Hematopoietic multipotent progenitor cell treated with erythropoietin and hydrocortisone succinate and interleukin-3 and kit ligand, for 4 days (in vitro differentiated cells): ENCODE measurements around the gene KLKB1.
"Not testable (repeated sequence)": the region's sequence is repeated elsewhere in the genome, so short reads cannot be mapped to it uniquely, and the experiment has no call there.

Source experiments
- DNase-seq: peaks from one replicate; pipeline ENCODE4 v3.0.0-alpha.2; 2015

KLKB1 gene

DNA sequence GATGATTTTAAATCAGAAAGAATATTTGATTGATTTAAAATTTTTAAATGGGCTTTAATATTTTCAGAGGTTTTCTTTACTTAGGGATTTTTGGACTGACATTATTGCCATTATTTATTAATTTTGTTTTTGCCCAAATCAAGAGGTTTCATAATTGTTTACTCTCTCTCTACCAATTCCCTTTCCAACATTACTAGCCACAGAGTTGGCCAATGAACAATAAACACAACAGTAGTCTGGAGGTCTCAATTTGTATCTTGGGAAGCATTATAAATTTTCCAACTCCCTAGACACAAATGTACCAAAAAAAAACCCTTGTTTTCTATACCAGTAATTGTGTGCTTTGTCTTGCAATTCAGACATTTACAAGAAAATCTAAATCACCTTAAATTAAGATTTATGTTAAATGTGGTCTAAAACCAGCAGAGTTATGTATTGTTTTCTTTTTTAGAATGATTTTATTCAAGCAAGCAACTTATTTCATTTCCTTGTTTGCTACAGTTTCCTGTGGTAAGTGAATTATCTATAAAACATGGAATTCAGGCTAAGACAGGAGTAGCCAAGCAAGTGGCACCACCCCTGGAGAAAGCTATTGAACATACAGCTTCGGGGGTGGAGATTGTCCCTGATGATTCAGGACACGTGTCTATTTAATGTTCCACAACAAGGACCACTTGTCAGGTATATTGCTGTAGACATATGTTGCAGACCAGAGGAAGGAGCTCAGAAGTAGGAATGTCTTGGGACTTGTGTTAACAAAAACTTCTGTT lies 622 bp downstream of the KLKB1 start:
- no peak for DNase-seq

DNA sequence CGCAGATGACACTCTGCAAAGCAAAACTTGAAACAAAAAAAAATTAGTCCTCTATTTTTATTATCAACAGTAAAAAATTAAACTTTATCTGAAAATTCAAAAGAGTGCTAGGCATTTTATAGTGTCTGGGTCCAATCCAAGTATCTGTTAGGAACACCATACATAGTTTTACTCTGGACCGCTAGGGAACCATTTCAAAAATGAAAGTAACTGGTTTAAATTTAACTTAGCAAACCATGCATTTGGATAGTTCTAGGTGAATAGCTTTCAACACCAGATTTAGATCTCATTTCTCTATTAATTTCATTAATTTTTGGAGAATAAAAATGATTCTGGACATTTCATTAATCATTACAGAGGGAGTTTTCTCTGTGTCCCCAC lies 1.2 kb downstream of the KLKB1 start:
- no peak for DNase-seq

DNA sequence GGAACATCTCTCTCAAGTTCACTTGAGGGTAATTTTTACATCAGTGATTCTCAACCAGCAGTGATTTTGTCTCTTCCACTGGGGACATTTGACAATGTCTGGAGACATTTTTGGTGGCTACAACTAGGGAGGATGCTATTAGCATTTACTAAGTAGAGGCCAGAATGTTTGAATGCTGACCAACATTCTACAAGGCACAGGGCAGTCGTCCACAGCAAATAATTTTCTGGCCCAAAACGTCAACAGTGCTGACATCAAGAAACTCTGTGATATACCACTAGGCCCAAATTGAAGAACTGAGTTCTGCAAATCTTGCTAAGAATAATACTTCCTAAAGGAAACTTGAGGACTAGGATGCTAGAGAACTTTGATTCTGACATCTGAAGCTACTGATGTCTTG lies 7.1 kb downstream of the KLKB1 start:
- DNase-seq = no peak

DNA sequence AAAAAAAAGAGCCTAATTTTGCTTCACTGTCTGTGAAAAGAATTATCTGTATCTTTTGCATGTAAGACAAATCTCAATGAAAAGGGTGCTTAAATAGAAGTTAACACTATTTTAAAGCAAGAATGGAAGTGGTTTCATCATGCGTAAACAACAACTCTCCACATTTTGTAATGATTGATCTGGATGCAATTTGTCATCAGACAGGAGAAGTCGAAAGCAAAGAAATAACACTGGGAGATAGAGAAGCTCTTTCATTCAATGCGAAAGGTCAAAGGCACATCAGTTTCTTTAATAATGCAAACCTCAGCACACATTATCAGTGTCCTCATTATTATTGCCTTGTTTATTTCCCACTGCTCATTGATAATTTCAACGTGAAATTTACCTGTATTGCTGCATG lies 8.8 kb downstream of the KLKB1 start:
- DNase-seq = no peak

DNA sequence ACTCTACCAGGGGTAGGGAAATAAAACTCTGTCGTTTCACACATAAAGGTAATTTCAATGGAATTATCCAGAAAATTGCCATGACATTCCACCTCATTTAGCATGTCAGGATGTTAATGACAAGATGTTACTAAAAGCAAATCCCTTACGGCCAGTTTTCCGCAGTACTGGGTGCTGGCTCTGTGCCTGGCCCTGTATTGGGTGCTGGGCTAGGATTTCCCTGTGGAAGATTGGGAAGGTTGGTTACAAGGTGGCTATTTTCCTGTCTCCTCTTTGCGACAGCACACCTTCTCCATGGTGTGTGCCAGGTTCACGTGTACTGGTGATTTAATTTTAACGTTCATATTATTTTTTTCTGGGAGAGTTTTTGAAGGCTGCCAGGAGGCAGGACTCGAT lies 13.1 kb downstream of the KLKB1 start:
- DNase-seq = no peak

DNA sequence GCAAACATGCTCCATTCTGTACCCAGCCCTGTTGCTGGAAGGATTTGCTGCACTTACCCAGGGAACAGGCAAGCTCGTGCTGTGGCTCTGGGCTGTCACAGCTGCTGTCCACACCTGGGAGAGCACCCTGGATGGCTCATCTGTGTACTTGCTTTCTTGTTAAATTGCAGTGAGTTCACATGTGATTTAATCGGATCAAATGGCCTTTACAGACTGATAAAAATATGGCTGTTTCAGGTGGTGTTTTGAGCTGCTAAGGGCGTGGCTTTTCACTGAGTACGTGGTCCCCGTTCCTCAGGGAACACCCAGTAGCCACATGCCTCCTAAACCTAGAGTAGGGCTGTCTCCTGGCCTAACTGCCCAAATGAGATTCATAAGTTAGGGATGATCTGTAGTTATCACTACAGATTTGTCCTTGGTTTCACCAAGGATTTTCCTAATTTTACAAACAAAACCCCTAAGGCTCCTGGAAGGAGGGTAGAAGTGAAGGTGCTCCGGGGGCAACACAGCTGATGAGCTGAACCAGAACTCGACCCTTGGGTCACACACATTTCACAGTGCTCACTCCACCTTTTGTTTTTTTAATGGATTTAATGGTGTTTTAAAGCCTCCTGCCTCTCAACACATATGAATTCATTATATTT lies 13.7 kb downstream of the KLKB1 start:
- no peak for DNase-seq

DNA sequence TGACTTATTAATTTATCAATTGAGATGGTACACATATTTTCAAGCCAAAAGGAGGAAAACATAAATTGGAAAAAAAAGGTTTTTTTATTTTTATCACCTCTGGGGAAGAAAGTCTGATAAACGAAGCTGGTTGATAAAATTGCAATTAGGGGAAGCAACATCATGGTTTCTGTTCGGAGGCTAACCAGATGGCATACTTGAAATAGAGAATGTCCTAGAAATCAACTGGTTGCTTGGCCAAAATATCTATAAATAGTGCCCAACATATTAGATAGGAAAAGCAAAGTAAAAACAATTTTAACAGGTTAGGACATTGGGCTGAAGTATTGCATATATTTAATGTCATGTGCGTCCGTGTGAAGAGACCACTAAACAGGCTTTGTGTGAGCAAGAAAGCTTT lies 14.3 kb downstream of the KLKB1 start:
- DNase-seq = no peak

DNA sequence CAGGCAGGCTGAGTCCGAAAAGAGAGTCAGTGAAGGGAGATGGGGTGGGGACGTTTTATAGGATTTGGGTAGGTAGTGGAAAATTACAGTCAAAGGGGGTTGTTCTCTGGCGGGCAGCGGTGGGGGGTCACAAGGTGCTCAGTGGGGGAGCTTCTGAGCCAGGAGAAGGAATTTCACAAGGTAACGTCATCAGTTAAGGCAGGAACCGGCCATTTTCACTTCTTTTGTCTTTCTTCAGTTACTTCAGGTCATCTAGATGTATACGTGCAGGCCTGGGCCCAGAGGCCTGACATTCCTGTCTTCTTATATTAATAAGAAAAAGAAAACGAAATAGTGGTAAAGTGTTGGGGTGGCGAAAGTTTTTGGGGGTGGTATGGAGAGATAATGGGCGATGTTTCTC lies 14.7 kb downstream of the KLKB1 start:
- not testable (repeated sequence) for DNase-seq

DNA sequence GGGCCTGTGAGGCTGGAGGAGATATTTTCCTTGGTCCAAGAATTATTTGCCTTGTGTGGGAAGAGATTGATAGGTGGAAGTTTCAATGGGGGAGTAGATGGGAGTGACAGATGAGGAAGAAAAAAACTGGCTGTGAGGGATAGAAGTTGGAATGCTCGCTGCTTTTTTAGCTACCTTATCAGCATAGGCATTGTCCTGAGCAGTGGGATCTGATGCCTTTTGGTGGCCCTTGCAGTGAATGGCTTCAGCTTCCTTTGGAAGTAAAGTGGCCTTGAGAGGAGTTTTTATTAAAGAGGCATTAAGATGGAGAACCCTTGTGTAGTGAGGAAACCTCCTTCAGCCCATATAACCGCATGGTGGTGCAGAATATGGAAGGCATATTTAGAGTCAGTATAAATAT lies 16.0 kb downstream of the KLKB1 start:
- no peak for DNase-seq

DNA sequence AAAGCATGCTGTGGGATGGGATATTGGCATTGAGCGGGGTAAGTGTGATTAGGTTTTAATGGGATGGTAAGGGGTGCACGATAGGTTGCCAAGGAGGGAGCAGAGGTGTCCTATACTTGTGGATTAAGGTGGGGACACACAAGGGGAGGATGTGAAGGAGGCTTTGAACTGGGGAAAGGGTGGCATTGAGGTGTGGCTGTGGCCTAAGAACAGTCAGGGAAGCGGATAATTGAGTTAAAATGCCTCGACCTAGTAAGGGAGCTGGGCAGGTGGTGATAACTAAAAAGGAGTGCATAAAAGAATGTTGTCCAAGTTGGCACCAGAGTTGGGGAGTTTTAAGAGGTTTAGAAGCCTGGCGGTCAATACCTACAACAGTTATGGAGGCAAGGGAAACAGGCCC lies 17.5 kb downstream of the KLKB1 start:
- no peak for DNase-seq

DNA sequence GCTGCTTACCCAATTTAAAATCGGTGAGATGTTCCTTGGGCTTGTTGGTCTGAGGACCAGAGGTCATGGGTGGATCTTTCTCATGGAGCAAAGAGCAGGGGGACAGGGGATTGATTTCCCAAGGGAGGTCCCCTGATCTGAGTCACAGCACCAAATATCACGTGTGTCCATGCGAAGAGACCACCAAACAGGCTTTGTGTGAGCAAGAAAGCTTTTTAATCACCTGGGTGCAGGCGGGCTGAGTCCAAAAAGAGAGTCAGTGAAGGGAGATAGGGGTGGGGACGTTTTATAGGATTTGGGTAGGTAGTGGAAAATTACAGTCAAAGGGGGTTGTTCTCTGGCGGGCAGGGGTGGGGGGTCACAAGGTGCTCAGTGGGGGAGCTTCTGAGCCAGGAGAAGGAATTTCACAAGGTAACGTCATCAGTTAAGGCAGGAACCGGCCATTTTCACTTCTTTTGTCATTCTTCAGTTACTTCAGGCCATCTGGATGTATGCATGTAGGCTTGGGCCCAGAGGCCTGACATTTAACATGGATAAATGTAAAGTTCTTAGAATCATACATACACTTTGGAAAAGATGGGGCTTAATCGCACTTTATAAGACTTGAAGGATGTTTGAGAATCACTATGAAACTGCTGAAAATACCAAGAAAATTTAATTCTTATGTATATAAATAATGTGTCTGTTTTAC lies 19.9 kb downstream of the KLKB1 start:
- DNase-seq = not testable (repeated sequence)

DNA sequence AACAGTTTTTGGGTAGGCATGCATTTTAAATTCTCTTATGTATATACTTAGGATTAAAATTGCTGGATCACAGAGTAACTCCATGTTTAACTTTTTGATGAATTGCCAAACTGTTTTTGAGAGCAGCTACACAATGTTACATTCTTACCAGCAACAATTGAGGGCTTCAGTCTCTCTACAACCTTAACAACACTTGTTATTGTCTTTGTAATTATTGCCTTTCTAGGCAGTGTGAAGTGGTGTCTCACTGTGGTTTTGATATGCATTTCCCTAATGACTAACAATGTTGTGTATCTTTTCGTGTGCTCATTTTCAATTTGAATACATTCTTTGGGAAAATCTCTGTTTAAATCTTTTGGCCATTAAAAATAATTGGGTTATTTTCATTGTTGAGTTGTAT lies 21.3 kb downstream of the KLKB1 start:
- DNase-seq = no peak

DNA sequence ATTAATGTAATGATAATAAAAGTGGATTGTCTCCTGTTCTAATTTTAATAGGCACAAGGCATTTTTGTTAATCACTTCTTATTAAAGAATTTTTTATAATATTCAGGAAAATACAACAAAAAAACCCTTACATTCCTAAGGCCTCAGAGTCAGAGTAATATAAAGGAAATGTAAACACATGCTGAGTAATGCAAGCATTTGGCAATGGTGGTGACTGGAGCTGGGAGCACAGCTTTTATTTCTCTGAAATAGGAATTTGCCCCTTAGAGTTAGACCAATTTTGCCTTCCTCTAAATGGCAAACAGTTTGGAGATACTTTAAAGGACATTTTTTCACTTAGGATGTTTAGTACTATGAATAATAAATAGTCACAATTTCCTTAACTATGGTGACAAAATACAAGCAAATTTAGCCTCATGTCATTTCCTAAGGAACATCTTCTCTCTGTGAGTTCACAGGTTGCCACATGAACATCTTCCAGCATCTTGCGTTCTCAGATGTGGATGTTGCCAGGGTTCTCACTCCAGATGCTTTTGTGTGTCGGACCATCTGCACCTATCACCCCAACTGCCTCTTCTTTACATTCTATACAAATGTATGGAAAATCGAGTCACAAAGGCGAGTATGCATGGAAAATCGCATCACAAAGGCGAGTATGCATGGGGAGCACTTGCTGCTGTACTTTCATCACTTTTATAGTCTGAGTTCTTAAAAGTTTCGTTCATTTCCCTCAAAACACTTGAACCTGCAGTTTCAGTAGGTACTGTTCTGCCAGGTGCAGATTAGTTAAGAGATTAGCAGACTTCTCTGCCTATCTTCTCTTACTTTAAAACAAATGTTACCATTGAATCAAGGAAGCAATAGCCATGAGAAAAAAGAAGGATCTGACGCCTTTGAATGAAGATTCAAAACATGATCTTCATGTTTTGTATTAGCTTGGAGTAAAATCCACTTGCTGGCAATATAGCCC lies 22.8 kb downstream of the KLKB1 start:
- no peak for DNase-seq

DNA sequence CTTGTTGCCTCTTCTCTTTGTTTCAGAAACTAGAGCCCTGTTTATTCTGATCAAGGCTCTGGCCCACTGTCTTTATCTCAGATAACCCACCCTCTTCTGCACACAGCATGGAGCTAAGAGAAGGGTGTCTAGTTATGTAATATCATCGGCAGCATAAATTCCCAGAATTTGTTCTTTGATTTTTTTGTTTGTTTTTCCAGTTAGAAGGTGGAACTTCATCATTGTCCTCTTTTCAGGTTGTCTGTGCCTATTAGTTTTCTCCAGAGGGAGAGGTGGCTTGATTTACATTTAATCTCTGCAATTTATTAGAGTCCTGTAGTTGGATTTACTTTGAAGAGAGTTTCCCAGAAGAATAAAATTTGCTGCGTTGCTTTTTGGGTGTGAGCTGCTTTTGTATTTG lies 23.5 kb downstream of the KLKB1 start:
- no peak for DNase-seq

DNA sequence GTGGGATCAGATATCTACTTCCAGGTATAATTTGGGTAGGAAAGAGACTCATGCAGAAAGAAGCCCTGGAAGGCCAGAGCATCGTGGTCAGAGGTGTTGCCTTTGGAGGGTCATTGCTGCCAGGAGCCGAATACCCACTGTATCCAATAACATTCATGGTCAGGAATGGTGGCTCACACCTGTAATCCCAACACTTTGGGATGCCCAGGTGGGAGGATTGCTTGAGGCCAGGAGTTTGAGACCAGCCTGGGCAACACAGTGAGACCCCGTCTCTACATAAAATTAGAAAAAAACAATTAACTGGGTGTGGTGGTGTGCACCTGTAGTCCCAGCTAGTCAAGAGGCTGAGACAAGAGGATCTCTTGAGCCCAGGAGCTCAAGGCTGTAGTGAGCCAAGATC lies 27.8 kb downstream of the KLKB1 start:
- no peak for DNase-seq

DNA sequence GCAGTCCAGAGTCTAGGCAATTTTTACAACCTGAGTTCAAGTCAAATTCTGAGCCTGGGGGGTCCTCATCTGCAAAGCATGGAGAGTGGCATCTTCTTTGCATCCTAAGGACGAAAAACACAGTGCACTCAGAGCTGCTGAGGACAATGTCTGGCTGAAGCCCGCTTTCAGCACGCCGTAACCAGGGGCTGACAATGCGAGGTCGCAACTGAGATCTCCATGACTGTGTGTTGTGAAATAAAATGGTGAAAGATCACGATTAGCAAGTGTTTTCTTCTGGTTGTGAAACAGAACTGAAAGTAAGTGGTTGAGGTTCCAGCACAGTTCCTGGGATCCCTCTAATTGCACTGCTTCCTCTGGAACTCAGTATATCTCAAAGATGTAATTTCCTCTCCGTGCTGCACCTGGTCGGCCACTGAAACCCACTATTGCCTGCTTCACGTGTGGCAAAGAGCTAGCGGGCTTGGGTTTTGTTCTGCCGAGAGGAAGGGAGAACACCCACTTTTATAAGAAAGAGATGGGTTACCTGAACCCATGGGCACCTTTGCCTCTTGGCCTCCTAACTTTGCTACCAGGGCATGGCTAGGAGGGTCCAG lies 31.0 kb downstream of the KLKB1 start:
- no peak for DNase-seq

DNA sequence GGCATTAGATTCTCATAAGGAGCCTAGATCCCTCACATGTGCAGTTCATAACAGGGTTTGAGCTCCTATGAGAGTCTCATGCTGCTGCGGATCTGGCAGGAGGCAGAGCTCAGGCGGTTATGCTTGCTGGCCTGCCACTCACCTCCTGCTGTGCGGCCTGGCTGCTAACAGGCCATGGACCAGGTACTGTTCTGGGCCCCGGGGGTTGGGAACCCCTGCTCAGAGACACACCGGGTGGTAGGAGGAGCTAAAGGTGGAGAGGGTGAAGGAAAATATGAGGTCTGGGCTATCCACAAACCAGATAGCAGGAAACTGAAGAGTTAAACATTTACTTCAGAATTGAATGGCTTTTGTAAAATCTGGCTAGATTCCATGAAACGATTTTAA lies 32.8 kb downstream of the KLKB1 start:
- DNase-seq = no peak

DNA sequence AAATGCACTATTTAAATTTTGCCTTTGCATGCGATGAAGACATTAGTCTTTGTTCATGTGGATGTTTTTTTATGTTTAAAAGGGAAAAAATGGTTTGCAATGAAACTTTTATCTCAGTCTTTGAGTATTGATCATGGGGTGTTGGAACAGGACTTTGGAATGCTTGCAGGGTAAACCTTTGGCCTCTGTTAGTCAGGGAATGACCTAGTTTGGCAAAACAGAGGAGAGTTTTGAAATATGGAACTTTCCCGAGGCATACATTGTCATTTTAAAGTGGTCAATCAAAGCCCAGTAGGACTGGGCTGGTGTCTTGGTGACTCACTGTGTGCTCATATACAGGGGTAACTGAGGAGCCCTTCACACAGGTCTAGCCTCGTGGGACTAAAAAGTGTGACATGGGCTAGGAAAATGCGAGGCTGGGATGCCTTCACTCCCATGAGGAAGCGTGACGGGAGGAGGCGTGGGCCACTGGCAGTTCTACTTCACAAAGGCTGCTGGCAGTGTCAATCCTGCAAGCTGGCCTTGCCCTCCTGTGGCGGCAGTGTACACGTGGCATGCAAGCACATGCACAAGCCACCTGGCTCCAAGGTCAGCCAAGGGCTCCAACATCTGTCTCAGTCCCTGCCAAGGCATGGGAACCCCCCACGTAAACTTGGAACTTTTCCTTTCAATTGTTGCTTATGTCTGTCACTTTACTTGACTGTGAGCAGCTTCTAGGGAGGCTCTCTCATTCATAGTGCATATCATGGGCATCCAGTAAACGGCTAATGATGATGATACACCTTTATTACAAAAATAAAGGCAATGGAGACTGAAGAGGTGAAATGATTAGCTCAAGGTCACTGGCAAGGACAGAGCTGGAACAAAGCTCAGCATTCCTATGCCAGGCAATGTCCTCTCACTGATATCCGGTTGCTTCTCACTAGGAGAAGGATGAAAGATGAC lies 33.5 kb downstream of the KLKB1 start:
- no peak for DNase-seq

DNA sequence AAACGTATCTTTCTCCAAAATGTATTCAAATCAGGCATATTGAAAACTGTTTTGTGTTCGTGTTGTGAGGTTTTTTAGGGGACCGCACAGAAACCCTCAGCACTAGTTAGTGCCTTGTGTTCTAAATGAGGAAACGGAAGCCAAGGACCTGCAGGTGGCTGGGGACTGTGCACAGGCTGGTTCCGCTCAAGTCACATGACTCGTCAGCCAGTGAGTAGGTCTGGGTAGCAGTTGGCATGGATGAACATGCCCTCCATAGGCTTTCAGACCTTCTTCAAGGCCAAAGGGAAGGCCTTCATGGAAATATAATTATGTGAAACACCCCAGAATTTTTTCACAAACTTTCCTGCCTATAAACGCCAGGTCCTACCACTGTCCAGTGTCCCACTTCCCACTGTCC lies 37.4 kb downstream of the KLKB1 start:
- DNase-seq = no peak

DNA sequence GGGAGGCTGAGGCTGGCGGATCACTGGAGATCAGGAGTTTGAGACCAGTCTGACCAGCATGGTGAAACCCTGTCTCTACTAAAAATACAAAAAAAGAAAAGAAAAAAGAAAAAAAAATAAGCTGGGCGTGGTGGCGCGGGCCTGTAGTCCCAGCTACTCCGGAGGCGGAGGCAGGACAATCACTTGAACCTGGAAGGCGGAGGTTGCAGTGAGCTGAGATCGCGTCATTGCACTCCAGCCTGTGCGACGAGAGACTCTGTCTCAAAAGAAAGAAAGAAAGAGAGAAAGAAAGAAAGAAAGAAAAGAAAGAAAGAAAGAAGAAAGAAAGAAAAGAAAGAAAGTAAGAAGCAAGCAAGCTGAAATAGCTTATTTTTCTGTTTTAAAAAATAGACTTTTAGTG lies 37.9 kb downstream of the KLKB1 start:
- DNase-seq = not testable (repeated sequence)
